IMR-90 (cell line): ENCODE results near the gene BRAP. TPM values are rescaled to one million over a fixed set of nuclear protein-coding genes. Genes with fewer than 3 reads are reported as not detected.

Experiments
- ATAC-seq: fragments of 200-7000 bp; cut with Tn5 transposase; 2 replicates; pipeline ENCODE4 v1.9.1; 2020; ENCODE audit warnings: low read depth, mild to moderate bottlenecking, moderate library complexity
- BruUV-seq: library from RNA; stranded (reverse); fragments of 400-500 nt; replicated peaks from 2 replicates; lab custom pipeline; 2021; lab: Mats Ljungman, UMichigan
- CTCF ChIA-PET: fragments of 300-600 bp; formaldehyde crosslinking; extraction: SDS; loops from one replicate; lab custom pipeline; 2021; ENCODE audit warnings: antibody characterized with exemption; lab: Yijun Ruan, JAX
- POLR2A ChIA-PET: fragments of 300-600 bp; sonication (Branson Sonifier 250); formaldehyde crosslinking; loops from one replicate; lab custom pipeline; 2022; ENCODE audit warnings: antibody characterized with exemption; ENCODE audit not compliant: unreplicated experiment; lab: Charles Lee
- DNase-seq: peaks from one replicate; pipeline ENCODE4 v3.0.0; 2013
- H2AFZ ChIP-seq: replicated peaks from 2 replicates; pipeline ENCODE3; 2013; ENCODE audit warnings: low read length, mild to moderate bottlenecking; ENCODE audit not compliant: poor library complexity
- H2AK5ac ChIP-seq: 2 replicates; pipeline ENCODE4 v1.6.1; 2013; ENCODE audit warnings: low read depth, low read length, inconsistent platforms
- H2AK9ac ChIP-seq: replicated peaks from 2 replicates; pipeline ENCODE3; 2013; ENCODE audit warnings: mild to moderate bottlenecking, low read depth, low read length, moderate library complexity; ENCODE audit not compliant: poor library complexity
- H2BK120ac ChIP-seq: 2 replicates; pipeline ENCODE4 v1.6.1; 2013; ENCODE audit warnings: low read depth, low read length, inconsistent platforms
- H2BK15ac ChIP-seq: 3 replicates; pipeline ENCODE4 v1.6.1; 2013; ENCODE audit warnings: low read depth, low read length, inconsistent platforms
- H2BK20ac ChIP-seq: 2 replicates; pipeline ENCODE4 v1.6.1; 2013; ENCODE audit warnings: low read depth, mild to moderate bottlenecking, inconsistent platforms, low read length, moderate library complexity
- H2BK5ac ChIP-seq: 2 replicates; pipeline ENCODE4 v1.6.1; 2013; ENCODE audit warnings: mild to moderate bottlenecking, low read depth, low read length, inconsistent platforms; ENCODE audit not compliant: poor library complexity, severe bottlenecking
- H3K14ac ChIP-seq: replicated peaks from 2 replicates; pipeline ENCODE4 v1.6.1; 2013; ENCODE audit warnings: low read depth, low read length, inconsistent platforms
- H3K18ac ChIP-seq: 2 replicates; pipeline ENCODE4 v1.6.1; 2013; ENCODE audit warnings: low read depth, low read length, control low read depth
- H3K23ac ChIP-seq: 2 replicates; pipeline ENCODE4 v1.6.1; 2013; ENCODE audit warnings: low read depth, low read length, inconsistent platforms
- H3K27ac ChIP-seq: 2 replicates; pipeline ENCODE4 v1.5.1; 2013; ENCODE audit warnings: mild to moderate bottlenecking, control low read depth, low read length; ENCODE audit not compliant: insufficient read depth
- H3K27me3 ChIP-seq: 2 replicates; pipeline ENCODE4 v1.6.1; 2013; ENCODE audit warnings: low read length; ENCODE audit not compliant: control insufficient read depth, insufficient read depth
- H3K36me3 ChIP-seq: 2 replicates; pipeline ENCODE4 v1.6.1; 2013; ENCODE audit warnings: low read length, mixed read lengths; ENCODE audit not compliant: control insufficient read depth, insufficient read depth
- H3K4ac ChIP-seq: 2 replicates; pipeline ENCODE4 v1.6.1; 2013; ENCODE audit warnings: low read depth, low read length, inconsistent platforms
- H3K4me1 ChIP-seq: 2 replicates; pipeline ENCODE4 v1.6.1; 2013; ENCODE audit warnings: low read length, mixed read lengths; ENCODE audit not compliant: control insufficient read depth, insufficient read depth
- H3K4me2 ChIP-seq: 2 replicates; pipeline ENCODE4 v1.6.1; 2013; ENCODE audit warnings: low read depth, mild to moderate bottlenecking, control low read depth, low read length, moderate library complexity
- H3K4me3 ChIP-seq: 2 replicates; pipeline ENCODE4 v1.5.1; 2013; ENCODE audit warnings: low read depth, mild to moderate bottlenecking, control low read depth, low read length, moderate library complexity; ENCODE audit not compliant: insufficient read depth
- H3K56ac ChIP-seq: 2 replicates; pipeline ENCODE4 v1.6.1; 2013; ENCODE audit warnings: low read length, inconsistent platforms; ENCODE audit not compliant: insufficient read depth; ENCODE audit errors: extremely low read depth
- H3K79me1 ChIP-seq, 2 experiments: 2 replicates each; pipeline ENCODE4 v1.6.1; 2013; ENCODE audit warnings: low read length in 2 of 2, inconsistent platforms in 1 of 2, low read depth in 1 of 2
- H3K9ac ChIP-seq: 2 replicates; pipeline ENCODE4 v1.6.1; 2013; ENCODE audit warnings: low read depth, low read length, control low read depth
- H3K9me1 ChIP-seq: 2 replicates; pipeline ENCODE4 v1.6.1; 2013; ENCODE audit warnings: low read length, inconsistent platforms; ENCODE audit not compliant: insufficient read depth
- H3K9me3 ChIP-seq: 2 replicates; pipeline ENCODE4 v1.6.1; 2013; ENCODE audit warnings: low read length; ENCODE audit not compliant: control insufficient read depth, insufficient read depth
- H4K20me1 ChIP-seq: 2 replicates; pipeline ENCODE4 v1.6.1; 2013; ENCODE audit warnings: low read length, inconsistent platforms; ENCODE audit not compliant: insufficient read depth
- H4K5ac ChIP-seq: 2 replicates; pipeline ENCODE4 v1.6.1; 2013; ENCODE audit warnings: mild to moderate bottlenecking, low read depth, low read length, control low read depth
- H4K8ac ChIP-seq, 2 experiments: 2 replicates each; pipeline ENCODE4 v1.6.1; 2013; ENCODE audit warnings: low read depth in 2 of 2, low read length in 2 of 2, control low read depth in 1 of 2, inconsistent platforms in 1 of 2
- H4K91ac ChIP-seq: 2 replicates; pipeline ENCODE4 v1.6.1; 2013; ENCODE audit warnings: low read depth, low read length, inconsistent platforms; ENCODE audit not compliant: insufficient read depth
- BHLHE40 ChIP-seq: fragments of 150-350 bp; IDR thresholded peaks from 2 replicates; pipeline ENCODE4 v1.6.1; 2016; ENCODE audit warnings: mild to moderate bottlenecking, low read depth, low read length
- CEBPB ChIP-seq: IDR thresholded peaks from 2 replicates; pipeline ENCODE4 v1.6.1; 2012; ENCODE audit warnings: low read depth, low read length, improper control_type of control experiment
- CTCF ChIP-seq: conservative IDR thresholded peaks from 2 replicates; pipeline ENCODE4 v1.5.1; 2012; ENCODE audit warnings: mild to moderate bottlenecking, low read depth, low read length, improper control_type of control experiment
- MAFK ChIP-seq: IDR thresholded peaks from 2 replicates; pipeline ENCODE4 v1.6.1; 2012; ENCODE audit warnings: low read depth, low read length, improper control_type of control experiment
- MAZ ChIP-seq: IDR thresholded peaks from 2 replicates; pipeline ENCODE4 v1.6.1; 2012; ENCODE audit warnings: low read depth, mild to moderate bottlenecking, low read length, improper control_type of control experiment, moderate library complexity, borderline replicate concordance
- MXI1 ChIP-seq: IDR thresholded peaks from 2 replicates; pipeline ENCODE4 v1.6.1; 2012; ENCODE audit warnings: low read depth, mild to moderate bottlenecking, low read length, moderate library complexity, borderline replicate concordance
- WGBS, 2 experiments: methylation state at CpG; one replicate each; pipeline versions ENCODE4 v1.1.5 to v1.1.7; 2013; ENCODE audit warnings: missing lambda C conversion rate in 2 of 2; ENCODE audit not compliant: insufficient read length in 1 of 2; ENCODE audit errors: extremely low coverage in 2 of 2; 5-methylcytosine and 5-hydroxymethylcytosine counted together
- dilution Hi-C: fragments of 300-500 bp; cut with HindIII; formaldehyde crosslinking; loops from one replicate; pipeline ENCODE4 v1.14.3; 2018; ENCODE audit warnings: low sequenced_read_pairs; ENCODE audit not compliant: unreplicated experiment
- in situ Hi-C: fragments of 300-500 bp; cut with MboI; formaldehyde crosslinking; loops from 3 replicates; pipeline ENCODE4 v1.14.3; 2019; ENCODE audit warnings: low sequenced_read_pairs, inconsistent platforms, mixed read lengths
- intact Hi-C: fragments of 100-400 bp; cut with micrococcal nuclease; formaldehyde crosslinking; loops from 2 replicates; pipeline ENCODE4 v1.10.0; 2022
- polyA plus RNA-seq, 3 experiments: library from polyadenylated mRNA; depleted of rRNA; stranded (reverse); fragments of >200 nt; gene quantifications; 2 replicates each; pipeline ENCODE4 v1.2.3, GENCODE V29; 2012; ENCODE audit warnings: low replicate concordance in 1 of 3
- total RNA-seq: library from RNA; depleted of rRNA; stranded (reverse); fragments of >200 nt; gene quantifications from 2 replicates; pipeline ENCODE4 v1.2.3, GENCODE V29; 2012

The BRAP gene
- total and polyA plus RNA-seq, 2 of the 4 experiments (the other 2 are of a cell fraction) = 10.3 to 17.2 TPM

GRCh38 chr12:111664961-111665865 lies 20.5 kb downstream of the BRAP start:
- Histone ChIP-seq H3K9me3 (no peaks in the 10 kb centered on the region), H3K4ac (no peak overlapping the region), H3K56ac (no peak overlapping the region), H4K8ac (no peak overlapping the region), H4K5ac (no peak overlapping the region), H3K18ac (no peak overlapping the region), H2AK9ac (no peak overlapping the region), H3K27me3 (no peaks in the 10 kb centered on the region), H3K9me1 (no peaks in the 10 kb centered on the region), H2AK5ac (no peak overlapping the region), H2AFZ (no peak overlapping the region), H3K4me1 (no peaks in the 10 kb centered on the region), H3K14ac (no peak overlapping the region), H3K9ac (no peak overlapping the region), H4K91ac (no peak overlapping the region), H3K27ac (no peak overlapping the region), H4K20me1 (no peaks in the 10 kb centered on the region), H2BK120ac (no peak overlapping the region), H2BK20ac (no peak overlapping the region), H3K23ac (no peak overlapping the region), H2BK15ac (no peak overlapping the region), H3K4me3 (no peak overlapping the region), H3K4me2 (no peak overlapping the region), H2BK5ac (no peak overlapping the region), H3K79me1 (peaks cover 13 to 24% of the 10 kb centered on the region in 2 experiments), H3K36me3 (peaks cover 44% of the 10 kb centered on the region)
- ATAC-seq = no peak
- ChIA-PET POLR2A (no interaction called here), CTCF (no interaction called here)
- intact Hi-C loops = no loop called here
- TF ChIP-seq CTCF (no peak), MXI1 (no peak), MAZ (no peak), CEBPB (no peak), BHLHE40 (no peak), MAFK (no peak)
- in situ Hi-C loops = no loop called here
- no peak for DNase-seq
- no TSS peak for BruUV-seq
- dilution Hi-C loops = no loop called here
- WGBS, 2 experiments = 94% methylated on average over 8 of the region's 11 CpGs; no CpG with 5 or more reads in 1 of the 2 experiments
